Stomach smooth muscle (tissue), 2 donors: ENCODE data around the gene SH2D4B.

Source experiments
- H3K27ac ChIP-seq: one replicate; pipeline ENCODE4 v1.7.0; 2013; ENCODE audit warnings: mild to moderate bottlenecking, low read length, inconsistent platforms
- H3K27me3 ChIP-seq, 2 donors: one replicate each; pipeline ENCODE4 v1.7.0; 2013; ENCODE audit warnings: low read length in 2 of 2; ENCODE audit not compliant: insufficient read depth in 2 of 2, control insufficient read depth in 1 of 2
- H3K36me3 ChIP-seq, 2 donors: one replicate each; pipeline ENCODE4 v1.7.0; 2013; ENCODE audit warnings: low read length in 2 of 2; ENCODE audit not compliant: control insufficient read depth in 2 of 2, insufficient read depth in 2 of 2
- H3K4me1 ChIP-seq: one replicate; pipeline ENCODE4 v1.7.0; 2013; ENCODE audit warnings: low read length; ENCODE audit not compliant: control insufficient read depth, insufficient read depth
- H3K4me3 ChIP-seq, 2 donors: one replicate each; pipeline ENCODE4 v1.7.0; 2013; ENCODE audit warnings: low read length in 2 of 2
- H3K9ac ChIP-seq, 2 donors: one replicate each; pipeline ENCODE4 v1.7.0; 2013; ENCODE audit warnings: low read length in 2 of 2, mild to moderate bottlenecking in 1 of 2
- H3K9me3 ChIP-seq, 2 donors: one replicate each; pipeline ENCODE4 v1.7.0; 2013; ENCODE audit warnings: low read length in 2 of 2; ENCODE audit not compliant: control insufficient read depth in 2 of 2
- donor health status: healthy.
- donor health status: Pancreatic carcinoma.

The SH2D4B gene

GRCh38 chr10:80545258-80545881 is 7.7 kb downstream of the SH2D4B start:
- H3K9me3 ChIP-seq = no peaks in the 10 kb centered on the region
- no peak overlapping the region for H3K9ac ChIP-seq
- no peaks in the 10 kb centered on the region for H3K36me3 ChIP-seq
- H3K4me1 ChIP-seq = peaks cover 3% of the 10 kb centered on the region
- H3K4me3 ChIP-seq = no peak overlapping the region
- H3K27me3 ChIP-seq = no peaks in the 10 kb centered on the region
- H3K27ac ChIP-seq = no peak overlapping the region

GRCh38 chr10:80552151-80552646 is 14.5 kb downstream of the SH2D4B start:
- Histone ChIP-seq H3K36me3 (no peaks in the 10 kb centered on the region), H3K9ac (no peak overlapping the region), H3K9me3 (no peaks in the 10 kb centered on the region), H3K4me3 (no peak overlapping the region), H3K27me3 (no peaks in the 10 kb centered on the region), H3K27ac (no peak overlapping the region), H3K4me1 (no peaks in the 10 kb centered on the region)

GRCh38 chr10:80553436-80553835 is 15.7 kb downstream of the SH2D4B start:
- no peaks in the 10 kb centered on the region for H3K27me3 ChIP-seq
- no peaks in the 10 kb centered on the region for H3K4me1 ChIP-seq
- no peak overlapping the region for H3K9ac ChIP-seq
- H3K9me3 ChIP-seq = no peaks in the 10 kb centered on the region
- H3K27ac ChIP-seq = no peak overlapping the region
- no peak overlapping the region for H3K4me3 ChIP-seq
- no peaks in the 10 kb centered on the region for H3K36me3 ChIP-seq

GRCh38 chr10:80554050-80554449 is 16.3 kb downstream of the SH2D4B start:
- H3K36me3 ChIP-seq = no peaks in the 10 kb centered on the region
- H3K4me1 ChIP-seq = no peaks in the 10 kb centered on the region
- no peak overlapping the region for H3K4me3 ChIP-seq
- no peak overlapping the region for H3K9ac ChIP-seq
- no peak overlapping the region for H3K27ac ChIP-seq
- no peaks in the 10 kb centered on the region for H3K27me3 ChIP-seq
- H3K9me3 ChIP-seq = no peaks in the 10 kb centered on the region

GRCh38 chr10:80555415-80555814 is 17.7 kb downstream of the SH2D4B start:
- Histone ChIP-seq H3K9ac (no peak overlapping the region), H3K4me1 (no peaks in the 10 kb centered on the region), H3K27me3 (no peaks in the 10 kb centered on the region), H3K4me3 (no peak overlapping the region), H3K27ac (no peak overlapping the region), H3K9me3 (no peaks in the 10 kb centered on the region), H3K36me3 (no peaks in the 10 kb centered on the region)

GRCh38 chr10:80561950-80562349 is 24.2 kb downstream of the SH2D4B start:
- Histone ChIP-seq H3K27ac (no peak overlapping the region), H3K4me1 (no peaks in the 10 kb centered on the region), H3K4me3 (no peak overlapping the region), H3K9me3 (no peaks in the 10 kb centered on the region), H3K27me3 (no peaks in the 10 kb centered on the region), H3K9ac (no peak overlapping the region), H3K36me3 (no peaks in the 10 kb centered on the region)

- Histone ChIP-seq H3K9me3 (no peaks in the 10 kb centered on the region), H3K27ac (no peak overlapping the region), H3K9ac (no peak overlapping the region), H3K4me1 (no peaks in the 10 kb centered on the region), H3K4me3 (no peak overlapping the region), H3K27me3 (peaks cover 0 to 3% of the 10 kb centered on the region in 2 donors), H3K36me3 (no peaks in the 10 kb centered on the region)
These were observed 29.6 kb downstream of the SH2D4B start for GRCh38 chr10:80567292-80567691.

- no peak overlapping the region for H3K27ac ChIP-seq
- H3K4me1 ChIP-seq = no peaks in the 10 kb centered on the region
- H3K27me3 ChIP-seq = peaks cover 0 to 3% of the 10 kb centered on the region in 2 donors
- H3K9me3 ChIP-seq = no peaks in the 10 kb centered on the region
- H3K4me3 ChIP-seq = no peak overlapping the region
- H3K9ac ChIP-seq = no peak overlapping the region
- no peaks in the 10 kb centered on the region for H3K36me3 ChIP-seq
These were observed 31.6 kb downstream of the SH2D4B start for GRCh38 chr10:80569131-80569895.

- H3K9me3 ChIP-seq = no peaks in the 10 kb centered on the region
- no peak overlapping the region for H3K27ac ChIP-seq
- H3K4me1 ChIP-seq = no peaks in the 10 kb centered on the region
- H3K36me3 ChIP-seq = no peaks in the 10 kb centered on the region
- peaks cover 0 to 3% of the 10 kb centered on the region in 2 donors for H3K27me3 ChIP-seq
- H3K9ac ChIP-seq = no peak overlapping the region
- no peak overlapping the region for H3K4me3 ChIP-seq
These were observed 33.6 kb downstream of the SH2D4B start for GRCh38 chr10:80571352-80571751.

- Histone ChIP-seq H3K9ac (no peak overlapping the region), H3K36me3 (no peaks in the 10 kb centered on the region), H3K4me3 (no peak overlapping the region), H3K27me3 (peaks cover 0 to 5% of the 10 kb centered on the region in 2 donors), H3K9me3 (peaks cover 3 to 5% of the 10 kb centered on the region in 2 donors), H3K4me1 (no peaks in the 10 kb centered on the region), H3K27ac (no peak overlapping the region)
These were observed 41.6 kb downstream of the SH2D4B start for GRCh38 chr10:80579181-80579763.
